ENCODE data around the gene FABP1. TPM values are rescaled to one million over a fixed set of nuclear protein-coding genes. Genes with fewer than 3 reads are reported as not detected.

FABP1 gene
- total RNA-seq, 1 donor from 2014 or later, result not detected

DNA sequence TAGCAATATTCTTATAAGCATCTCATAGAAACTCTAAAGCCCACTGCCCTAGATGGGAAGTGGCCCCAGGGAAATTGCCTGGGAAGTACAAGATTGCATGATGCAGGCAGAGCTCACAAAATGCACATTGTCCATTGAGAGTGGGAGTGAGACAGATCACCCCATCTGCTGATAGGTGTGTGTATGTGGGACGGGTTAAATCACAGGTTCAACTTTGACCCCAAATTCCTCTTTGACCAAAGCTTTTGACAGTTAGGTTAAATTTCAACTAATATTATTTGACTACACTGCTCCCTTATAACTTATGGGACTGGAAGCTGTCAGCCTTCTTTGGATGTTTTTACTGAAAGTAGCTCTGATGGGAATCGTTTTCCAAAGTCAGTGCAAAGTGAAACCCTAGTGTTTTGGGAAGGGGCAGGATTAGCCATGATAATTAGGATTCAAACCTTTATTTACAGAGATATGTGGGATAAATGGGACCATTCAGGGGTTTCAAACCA, 11.4 kb upstream of the FABP1 start:
- Mint-ChIP-seq H3K27me3 (ENCODE audit: low read depth) (peaks cover 11% of the 10 kb centered on the region), H3K36me3 (ENCODE audit: low read depth) (no peaks in the 10 kb centered on the region), H3K27ac (ENCODE audit: unreplicated experiment) (no peak overlapping the region)

GRCh38 chr2:88137833-88138232, 10.0 kb upstream of the FABP1 start:
- Mint-ChIP-seq H3K27ac (ENCODE audit: unreplicated experiment) (no peak overlapping the region), H3K27me3 (ENCODE audit: low read depth) (peaks cover 3% of the 10 kb centered on the region), H3K9me3 (peaks cover 3% of the 10 kb centered on the region), H3K4me3 (no peak overlapping the region), H3K36me3 (ENCODE audit: low read depth) (no peaks in the 10 kb centered on the region), H3K4me1 (peaks cover 4% of the 10 kb centered on the region)
- no peak for DNase-seq (ENCODE audit: low read depth, low spot score)
- TF ChIP-seq, protein P1, sequence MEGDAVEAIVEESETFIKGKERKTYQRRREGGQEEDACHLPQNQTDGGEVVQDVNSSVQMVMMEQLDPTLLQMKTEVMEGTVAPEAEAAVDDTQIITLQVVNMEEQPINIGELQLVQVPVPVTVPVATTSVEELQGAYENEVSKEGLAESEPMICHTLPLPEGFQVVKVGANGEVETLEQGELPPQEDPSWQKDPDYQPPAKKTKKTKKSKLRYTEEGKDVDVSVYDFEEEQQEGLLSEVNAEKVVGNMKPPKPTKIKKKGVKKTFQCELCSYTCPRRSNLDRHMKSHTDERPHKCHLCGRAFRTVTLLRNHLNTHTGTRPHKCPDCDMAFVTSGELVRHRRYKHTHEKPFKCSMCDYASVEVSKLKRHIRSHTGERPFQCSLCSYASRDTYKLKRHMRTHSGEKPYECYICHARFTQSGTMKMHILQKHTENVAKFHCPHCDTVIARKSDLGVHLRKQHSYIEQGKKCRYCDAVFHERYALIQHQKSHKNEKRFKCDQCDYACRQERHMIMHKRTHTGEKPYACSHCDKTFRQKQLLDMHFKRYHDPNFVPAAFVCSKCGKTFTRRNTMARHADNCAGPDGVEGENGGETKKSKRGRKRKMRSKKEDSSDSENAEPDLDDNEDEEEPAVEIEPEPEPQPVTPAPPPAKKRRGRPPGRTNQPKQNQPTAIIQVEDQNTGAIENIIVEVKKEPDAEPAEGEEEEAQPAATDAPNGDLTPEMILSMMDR (conservative IDR thresholded peaks at IDR 0.05), result no peak

More for the DNA sequence above, 11.4 kb upstream of the FABP1 start:
- H3K4me1 Mint-ChIP-seq, result peaks cover 4% of the 10 kb centered on the region
- H3K9me3 Mint-ChIP-seq, result peaks cover 5% of the 10 kb centered on the region
- TF ChIP-seq, protein P1 (conservative IDR thresholded peaks at IDR 0.05), result no peak
- no peak overlapping the region for H3K4me3 Mint-ChIP-seq
- no peak for DNase-seq (ENCODE audit: low read depth, low spot score)

DNA sequence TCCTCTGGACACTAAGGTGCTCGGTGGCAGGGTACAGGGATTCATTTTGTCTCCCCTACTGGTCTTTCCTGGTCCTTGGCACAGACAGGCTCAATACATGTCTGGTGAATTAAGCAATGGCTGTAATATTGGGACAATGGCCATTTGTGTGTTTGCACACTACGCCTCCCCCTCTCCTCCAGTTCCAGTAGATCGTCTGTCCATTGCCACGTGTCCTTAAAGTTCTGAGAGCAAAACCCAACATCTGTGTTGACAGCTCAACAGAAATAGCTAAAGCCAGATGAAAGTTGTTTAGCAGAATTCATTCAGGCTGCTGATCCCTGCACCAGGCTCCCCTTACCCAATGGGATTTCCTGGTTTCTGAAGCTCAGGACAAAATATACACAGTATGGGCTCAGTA, 9.0 kb upstream of the FABP1 start:
- peaks cover under 1% of the 10 kb centered on the region for H3K9me3 Mint-ChIP-seq
- H3K4me1 Mint-ChIP-seq, result peaks cover 4% of the 10 kb centered on the region
- no peak overlapping the region for H3K4me3 Mint-ChIP-seq
- TF ChIP-seq, protein P1 (conservative IDR thresholded peaks at IDR 0.05), result no peak
- H3K27ac Mint-ChIP-seq (ENCODE audit: unreplicated experiment), result no peak overlapping the region
- no peak for DNase-seq (ENCODE audit: low read depth, low spot score)
- no peaks in the 10 kb centered on the region for H3K36me3 Mint-ChIP-seq (ENCODE audit: low read depth)
- peaks cover 1% of the 10 kb centered on the region for H3K27me3 Mint-ChIP-seq (ENCODE audit: low read depth)

GRCh38 chr2:88133875-88134274, 6.0 kb upstream of the FABP1 start:
- TF ChIP-seq, protein P1 (conservative IDR thresholded peaks at IDR 0.05), result no peak
- Mint-ChIP-seq H3K9me3 (no peaks in the 10 kb centered on the region), H3K27me3 (ENCODE audit: low read depth) (no peaks in the 10 kb centered on the region), H3K4me1 (peaks cover 4% of the 10 kb centered on the region), H3K4me3 (no peak overlapping the region), H3K36me3 (ENCODE audit: low read depth) (no peaks in the 10 kb centered on the region), H3K27ac (ENCODE audit: unreplicated experiment) (no peak overlapping the region)
- no peak for DNase-seq (ENCODE audit: low read depth, low spot score)

- DNase-seq (ENCODE audit: low read depth, low spot score), result no peak
- H3K27me3 Mint-ChIP-seq (ENCODE audit: low read depth), result no peaks in the 10 kb centered on the region
- H3K36me3 Mint-ChIP-seq (ENCODE audit: low read depth), result no peaks in the 10 kb centered on the region
- TF ChIP-seq, protein P1 (conservative IDR thresholded peaks at IDR 0.05), result no peak
- no peak overlapping the region for H3K27ac Mint-ChIP-seq (ENCODE audit: unreplicated experiment)
- H3K4me1 Mint-ChIP-seq, result peaks cover 3% of the 10 kb centered on the region
- H3K4me3 Mint-ChIP-seq, result no peak overlapping the region
- H3K9me3 Mint-ChIP-seq, result no peaks in the 10 kb centered on the region
Observed at GRCh38 chr2:88131999-88132368, 4.1 kb upstream of the FABP1 start.
